ENCODE data around the gene ZNF398.

- TF ChIP-seq, protein P1, sequence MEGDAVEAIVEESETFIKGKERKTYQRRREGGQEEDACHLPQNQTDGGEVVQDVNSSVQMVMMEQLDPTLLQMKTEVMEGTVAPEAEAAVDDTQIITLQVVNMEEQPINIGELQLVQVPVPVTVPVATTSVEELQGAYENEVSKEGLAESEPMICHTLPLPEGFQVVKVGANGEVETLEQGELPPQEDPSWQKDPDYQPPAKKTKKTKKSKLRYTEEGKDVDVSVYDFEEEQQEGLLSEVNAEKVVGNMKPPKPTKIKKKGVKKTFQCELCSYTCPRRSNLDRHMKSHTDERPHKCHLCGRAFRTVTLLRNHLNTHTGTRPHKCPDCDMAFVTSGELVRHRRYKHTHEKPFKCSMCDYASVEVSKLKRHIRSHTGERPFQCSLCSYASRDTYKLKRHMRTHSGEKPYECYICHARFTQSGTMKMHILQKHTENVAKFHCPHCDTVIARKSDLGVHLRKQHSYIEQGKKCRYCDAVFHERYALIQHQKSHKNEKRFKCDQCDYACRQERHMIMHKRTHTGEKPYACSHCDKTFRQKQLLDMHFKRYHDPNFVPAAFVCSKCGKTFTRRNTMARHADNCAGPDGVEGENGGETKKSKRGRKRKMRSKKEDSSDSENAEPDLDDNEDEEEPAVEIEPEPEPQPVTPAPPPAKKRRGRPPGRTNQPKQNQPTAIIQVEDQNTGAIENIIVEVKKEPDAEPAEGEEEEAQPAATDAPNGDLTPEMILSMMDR (IDR thresholded peaks at IDR 0.05; ENCODE audit: poor library complexity, severe bottlenecking), result no peak
- TF ChIP-seq EP300 (conservative IDR thresholded peaks at IDR 0.05; ENCODE audit: poor library complexity, severe bottlenecking), result no peak
Measured at GRCh38 chr7:149196705-149197171, 49.5 kb downstream of the ZNF398 start.
